Measurements from ENCODE around the gene CAPN8. TPM values are rescaled to one million over a fixed set of nuclear protein-coding genes. Genes with fewer than 3 reads are reported as not detected.

CAPN8 gene
- total RNA-seq, 1 donor, result not detected

- Histone ChIP-seq H3K4me2 (ENCODE audit: insufficient read depth, low read length) (peak overlapping the region; percentile 88), H3K27ac (ENCODE audit: low read depth, low read length) (peak overlapping the region; percentile 79), H3K4me3 (ENCODE audit: insufficient read depth, low read length) (peak overlapping the region; percentile 83), H3K36me3 (ENCODE audit: insufficient read depth, low read length) (peaks cover 38% of the 10 kb centered on the region), H2AFZ (ENCODE audit: low read length) (no peak overlapping the region), H4K20me1 (ENCODE audit: insufficient read depth, low read length) (peaks cover 37% of the 10 kb centered on the region), H3K27me3 (ENCODE audit: insufficient read depth, low read length) (no peaks in the 10 kb centered on the region), H3K9me3 (ENCODE audit: low read depth, low read length) (no peaks in the 10 kb centered on the region), H3K4me1 (ENCODE audit: insufficient read depth, low read length) (peaks cover 57% of the 10 kb centered on the region), H3K79me2 (ENCODE audit: insufficient read depth, low read length) (peaks cover 70% of the 10 kb centered on the region)
- TF ChIP-seq CTCF (IDR thresholded peaks at IDR 0.05; ENCODE audit: extremely low read depth, low read depth, low read length), result no peak
- peak; percentile 73 for DNase-seq (ENCODE audit: insufficient read length, low spot score, missing footprints)
Observed at GRCh38 chr1:223713546-223714420, 48.3 kb upstream of the CAPN8 start.

GRCh38 chr1:223712850-223713474, 47.5 kb upstream of the CAPN8 start:
- peak overlapping the region; percentile 79 for H3K27ac ChIP-seq (ENCODE audit: low read depth, low read length)
- H3K4me2 ChIP-seq (ENCODE audit: insufficient read depth, low read length), result peak overlapping the region; percentile 88
- peak overlapping the region; percentile 83 for H3K4me3 ChIP-seq (ENCODE audit: insufficient read depth, low read length)
- peaks cover 29% of the 10 kb centered on the region for H3K36me3 ChIP-seq (ENCODE audit: insufficient read depth, low read length)
- H3K27me3 ChIP-seq (ENCODE audit: insufficient read depth, low read length), result no peaks in the 10 kb centered on the region
- peaks cover 57% of the 10 kb centered on the region for H3K4me1 ChIP-seq (ENCODE audit: insufficient read depth, low read length)
- H3K79me2 ChIP-seq (ENCODE audit: insufficient read depth, low read length), result peaks cover 62% of the 10 kb centered on the region
- TF ChIP-seq CTCF (IDR thresholded peaks at IDR 0.05; ENCODE audit: extremely low read depth, low read depth, low read length), result no peak
- peak overlapping the region; percentile 49 for H2AFZ ChIP-seq (ENCODE audit: low read length)
- H3K9me3 ChIP-seq (ENCODE audit: low read depth, low read length), result no peaks in the 10 kb centered on the region
- peak; percentile 71 for DNase-seq (ENCODE audit: insufficient read length, low spot score, missing footprints)
- H4K20me1 ChIP-seq (ENCODE audit: insufficient read depth, low read length), result peaks cover 34% of the 10 kb centered on the region

- H2AFZ ChIP-seq (ENCODE audit: low read length), result peak within 1 kb of the TSS; percentile 82
- H3K9me3 ChIP-seq (ENCODE audit: low read depth, low read length), result no peaks in the 10 kb centered on the region
- TF ChIP-seq CTCF (IDR thresholded peaks at IDR 0.05; ENCODE audit: extremely low read depth, low read depth, low read length), result peak; percentile 52
- peaks cover 55% of the 10 kb centered on the region for H3K79me2 ChIP-seq (ENCODE audit: insufficient read depth, low read length)
- peak within 1 kb of the TSS; percentile 83 for H3K4me3 ChIP-seq (ENCODE audit: insufficient read depth, low read length)
- H4K20me1 ChIP-seq (ENCODE audit: insufficient read depth, low read length), result peaks cover 29% of the 10 kb centered on the region
- H3K36me3 ChIP-seq (ENCODE audit: insufficient read depth, low read length), result peaks cover 24% of the 10 kb centered on the region
- H3K27me3 ChIP-seq (ENCODE audit: insufficient read depth, low read length), result no peaks in the 10 kb centered on the region
- peak within 1 kb of the TSS; percentile 88 for H3K4me2 ChIP-seq (ENCODE audit: insufficient read depth, low read length)
- peak within 1 kb of the TSS; percentile 79 for H3K27ac ChIP-seq (ENCODE audit: low read depth, low read length)
- DNase-seq (ENCODE audit: insufficient read length, low spot score, missing footprints), result peak; percentile 99
- peaks cover 62% of the 10 kb centered on the region for H3K4me1 ChIP-seq (ENCODE audit: insufficient read depth, low read length)
Observed at GRCh38 chr1:223712194-223712849, 46.8 kb upstream of the CAPN8 start, which contains the start of gene CAPN2. CAPN2 (plus strand) TSS chr1:223712539; CDS start chr1:223712641, 102 bp downstream.

Measured in osteoblast (primary cell).